Testis (tissue), 2 donors: ENCODE measurements around the gene CDK5RAP3.
A peak's percentile ranks its signal among the peaks of the same experiment; 100 is the strongest.

Experiments
- CTCF ChIP-seq, 3 experiments: fragments of 450-650 bp in 2 of 3; fragments of 200-600 bp in 1 of 3; sonication (generic) in 1 of 3; IDR thresholded peaks; one replicate each; pipeline ENCODE4 v1.5.1; 2016 to 2019; ENCODE audit warnings: antibody characterized with exemption in 3 of 3, mild to moderate bottlenecking in 2 of 3, moderate library complexity in 1 of 3
- POLR2A ChIP-seq: fragments of 450-650 bp; IDR thresholded peaks from one replicate; pipeline ENCODE4 v1.6.1; 2017; ENCODE audit warnings: antibody characterized with exemption, mild to moderate bottlenecking, moderate library complexity

- peak in 1 of 3 experiments; percentile 34 for TF ChIP-seq CTCF (IDR thresholded peaks at IDR 0.05)
- TF ChIP-seq POLR2A = no peak
These were observed 52.7 kb downstream of the CDK5RAP3 start for GRCh38 chr17:48023400-48024148.
